Dendritic cell treated with granulocyte-macrophage colony-stimulating factor and Interleukin-4, amounts not matched to agents 40 ng/mL and 50 ng/mL, for 4 days (primary cell): ENCODE measurements around the gene CD9.

Source experiments
- H3K27ac Mint-ChIP-seq: one replicate; pipeline ENCODE4 v1.8.0; 2022; ENCODE audit warnings: mild to moderate bottlenecking, mixed read lengths
- H3K27me3 Mint-ChIP-seq: one replicate; pipeline ENCODE4 v1.8.0; 2022; ENCODE audit warnings: mild to moderate bottlenecking, mixed read lengths
- H3K36me3 Mint-ChIP-seq: one replicate; pipeline ENCODE4 v1.8.0; 2022; ENCODE audit warnings: low read depth, mixed read lengths
- H3K4me1 Mint-ChIP-seq: one replicate; pipeline ENCODE4 v1.8.0; 2022; ENCODE audit warnings: low read depth, mixed read lengths
- H3K4me3 Mint-ChIP-seq: one replicate; pipeline ENCODE4 v1.8.0; 2022; ENCODE audit warnings: mild to moderate bottlenecking, moderate library complexity, mixed read lengths
- H3K9me3 Mint-ChIP-seq: one replicate; pipeline ENCODE4 v1.8.0; 2022; ENCODE audit warnings: mixed read lengths
- intact Hi-C: fragments of 100-400 bp; cut with micrococcal nuclease; formaldehyde crosslinking; loops from one replicate; pipeline ENCODE4 v1.15.0; 2022

The CD9 gene

DNA sequence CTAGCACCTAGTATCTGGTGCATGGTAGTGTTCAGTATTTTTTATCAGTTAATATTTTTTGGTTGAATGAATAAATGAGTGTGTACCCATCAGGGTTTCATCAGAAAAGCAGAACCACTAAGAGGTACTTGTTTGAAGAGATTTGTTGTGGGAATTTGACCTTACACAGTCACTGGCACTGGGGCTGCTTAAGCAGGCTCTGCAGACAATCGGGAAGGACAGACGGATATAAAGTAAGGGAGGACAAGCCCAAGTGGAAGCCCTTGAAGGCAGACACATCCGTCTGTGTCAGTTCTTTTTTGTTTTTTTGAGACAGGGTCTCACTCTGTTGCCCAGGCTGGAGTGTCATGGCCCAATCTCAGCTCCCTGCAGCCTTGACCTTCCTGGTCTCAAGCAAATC lies 38.7 kb downstream of the CD9 start:
- intact Hi-C loops, result no loop called here
- Mint-ChIP-seq H3K4me3 (no peak overlapping the region), H3K27ac (no peak overlapping the region), H3K36me3 (peaks cover 59% of the 10 kb centered on the region), H3K9me3 (no peaks in the 10 kb centered on the region), H3K4me1 (peaks cover 4% of the 10 kb centered on the region), H3K27me3 (peaks cover 7% of the 10 kb centered on the region)

DNA sequence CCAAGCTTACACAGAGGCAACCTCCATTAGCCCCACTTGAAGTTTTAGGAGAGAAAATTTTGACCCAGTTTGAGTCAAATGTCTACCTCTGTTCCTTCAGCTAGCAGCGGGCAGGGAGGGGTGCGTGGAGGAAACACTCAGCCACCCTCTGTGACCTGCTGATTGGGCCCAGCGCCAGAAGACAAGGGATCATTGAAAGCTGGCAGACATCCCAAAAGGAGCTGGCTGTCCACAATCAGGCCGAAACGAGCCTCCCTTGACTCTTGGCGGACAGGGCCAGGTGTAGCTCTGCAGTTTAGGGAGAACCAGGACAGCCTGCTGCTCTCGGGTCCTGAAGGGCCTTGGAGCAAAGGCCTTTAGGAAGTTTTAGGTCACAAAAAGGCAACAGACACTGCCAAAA lies 41.3 kb downstream of the CD9 start:
- H3K4me1 Mint-ChIP-seq, result no peaks in the 10 kb centered on the region
- H3K27ac Mint-ChIP-seq, result no peak overlapping the region
- peaks cover 6% of the 10 kb centered on the region for H3K27me3 Mint-ChIP-seq

DNA sequence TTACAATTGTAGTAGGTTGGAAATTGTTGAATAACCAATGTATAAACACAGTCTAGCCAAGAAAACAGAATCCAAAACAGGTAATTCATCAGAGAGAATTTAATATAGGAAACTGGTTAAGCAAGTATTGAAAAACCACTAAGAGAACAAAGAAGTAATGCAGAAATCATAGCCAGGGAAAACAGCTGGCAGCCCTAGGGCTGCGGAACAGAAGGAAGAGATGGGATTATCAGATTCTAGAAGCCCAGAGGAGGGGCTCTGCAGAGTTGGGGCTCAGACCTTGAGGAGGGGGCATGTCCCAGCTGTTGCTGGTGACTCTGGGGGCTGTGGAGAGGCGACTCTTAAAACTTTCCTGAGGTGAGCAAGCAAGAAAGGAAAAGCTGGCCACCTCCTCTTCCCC lies 49.4 kb downstream of the CD9 start:
- Mint-ChIP-seq H3K36me3 (no peaks in the 10 kb centered on the region), H3K9me3 (no peaks in the 10 kb centered on the region), H3K4me3 (no peak overlapping the region), H3K27ac (no peak overlapping the region), H3K27me3 (peaks cover 27% of the 10 kb centered on the region), H3K4me1 (no peaks in the 10 kb centered on the region)
- intact Hi-C loops, result no loop called here

More for the DNA sequence above, 41.3 kb downstream of the CD9 start:
- Mint-ChIP-seq H3K36me3 (peaks cover 33% of the 10 kb centered on the region), H3K9me3 (no peaks in the 10 kb centered on the region), H3K4me3 (no peak overlapping the region)
- intact Hi-C loops, result no loop called here

DNA sequence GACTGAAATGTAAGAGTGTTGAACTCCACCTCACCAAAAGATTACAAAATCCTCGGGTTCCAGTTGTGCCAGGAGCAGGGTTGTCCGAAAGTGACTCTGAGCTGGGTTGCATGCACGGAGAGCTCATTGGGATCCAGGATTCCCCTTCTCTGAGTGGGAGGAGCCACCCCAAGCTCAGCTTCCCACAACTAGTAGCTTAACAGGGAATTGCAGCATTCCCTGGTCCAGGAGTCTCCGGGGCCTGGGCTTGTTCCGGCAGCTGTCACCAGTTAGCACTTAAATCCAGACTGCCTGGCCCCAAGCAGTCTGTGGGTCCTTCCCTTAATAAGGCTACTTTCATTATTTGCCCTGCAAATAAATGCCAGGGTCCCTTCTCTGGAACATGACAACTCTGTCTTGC lies 50.1 kb downstream of the CD9 start:
- intact Hi-C loops, result no loop called here
- Mint-ChIP-seq H3K9me3 (no peaks in the 10 kb centered on the region), H3K4me3 (no peak overlapping the region), H3K27me3 (peaks cover 28% of the 10 kb centered on the region), H3K36me3 (no peaks in the 10 kb centered on the region), H3K4me1 (no peaks in the 10 kb centered on the region), H3K27ac (no peak overlapping the region)

DNA sequence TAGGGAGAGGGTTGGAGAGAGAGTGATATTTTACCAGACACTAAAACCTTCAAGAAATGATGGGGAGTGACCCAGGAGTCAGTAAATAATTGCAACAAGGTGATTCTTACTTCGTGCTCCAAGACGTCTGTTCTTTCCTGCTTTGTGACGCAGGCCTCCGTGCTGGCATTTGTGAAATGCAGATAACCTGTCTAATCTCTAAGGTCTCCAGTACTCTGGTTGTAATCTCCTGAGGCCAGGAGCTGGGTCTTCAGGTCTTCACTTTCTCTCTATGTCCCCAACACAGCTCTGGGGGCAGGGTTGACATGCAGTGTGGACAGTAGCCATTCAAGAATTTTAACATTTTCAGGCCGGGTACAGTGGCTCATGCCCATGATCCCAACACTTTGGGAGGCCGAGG lies 53.1 kb downstream of the CD9 start:
- peaks cover 6% of the 10 kb centered on the region for H3K4me1 Mint-ChIP-seq
- no peaks in the 10 kb centered on the region for H3K9me3 Mint-ChIP-seq
- no peaks in the 10 kb centered on the region for H3K36me3 Mint-ChIP-seq
- intact Hi-C loops, result no loop called here
- H3K27me3 Mint-ChIP-seq, result peaks cover 32% of the 10 kb centered on the region
- no peak overlapping the region for H3K4me3 Mint-ChIP-seq
- H3K27ac Mint-ChIP-seq, result no peak overlapping the region

DNA sequence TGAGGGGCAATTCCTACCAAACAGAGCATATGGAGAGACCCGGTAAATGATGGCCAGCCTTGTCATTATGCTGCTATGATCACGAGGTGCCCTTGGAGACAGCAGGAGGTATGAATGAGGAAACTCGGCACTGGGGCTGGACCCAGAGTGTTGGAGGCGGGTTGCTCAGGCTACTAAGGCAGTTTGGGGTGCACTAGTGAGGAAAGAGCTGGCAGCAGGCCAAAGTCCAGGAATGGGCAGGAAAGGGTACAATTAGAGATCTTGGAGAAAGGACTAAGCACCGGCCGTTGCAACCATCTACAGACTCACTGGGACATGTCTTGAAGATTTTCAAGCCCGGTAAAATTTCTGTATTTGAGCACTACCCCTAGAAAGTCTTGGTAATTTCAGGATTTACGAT lies 54.3 kb downstream of the CD9 start:
- intact Hi-C loops, result no loop called here
- H3K27me3 Mint-ChIP-seq, result peaks cover 30% of the 10 kb centered on the region
- H3K4me1 Mint-ChIP-seq, result peaks cover 6% of the 10 kb centered on the region
- no peaks in the 10 kb centered on the region for H3K9me3 Mint-ChIP-seq
- H3K36me3 Mint-ChIP-seq, result no peaks in the 10 kb centered on the region
- no peak overlapping the region for H3K27ac Mint-ChIP-seq
- H3K4me3 Mint-ChIP-seq, result no peak overlapping the region

DNA sequence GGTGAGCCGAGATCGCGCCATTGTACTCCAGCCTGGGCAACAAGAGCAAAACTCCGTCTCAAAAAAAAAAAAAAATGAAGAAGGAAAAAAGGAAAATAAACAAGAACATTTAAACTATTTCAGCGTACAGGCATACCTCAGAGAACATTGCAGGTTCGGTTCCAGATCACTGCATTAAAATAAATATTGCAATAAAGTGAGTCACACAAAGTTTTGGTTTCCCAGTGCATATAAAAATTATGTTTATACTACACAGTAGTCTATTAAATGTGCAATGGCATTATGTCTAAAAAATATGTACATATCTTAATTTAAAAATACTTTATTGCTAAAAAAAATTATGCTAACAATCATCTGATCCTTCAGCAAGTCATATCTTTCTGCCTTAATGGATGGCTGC lies 56.8 kb downstream of the CD9 start:
- H3K36me3 Mint-ChIP-seq, result no peaks in the 10 kb centered on the region
- intact Hi-C loops, result no loop called here
- H3K27me3 Mint-ChIP-seq, result peaks cover 17% of the 10 kb centered on the region
- H3K9me3 Mint-ChIP-seq, result no peaks in the 10 kb centered on the region
- H3K4me3 Mint-ChIP-seq, result no peak overlapping the region
- peaks cover 6% of the 10 kb centered on the region for H3K4me1 Mint-ChIP-seq
- H3K27ac Mint-ChIP-seq, result no peak overlapping the region

DNA sequence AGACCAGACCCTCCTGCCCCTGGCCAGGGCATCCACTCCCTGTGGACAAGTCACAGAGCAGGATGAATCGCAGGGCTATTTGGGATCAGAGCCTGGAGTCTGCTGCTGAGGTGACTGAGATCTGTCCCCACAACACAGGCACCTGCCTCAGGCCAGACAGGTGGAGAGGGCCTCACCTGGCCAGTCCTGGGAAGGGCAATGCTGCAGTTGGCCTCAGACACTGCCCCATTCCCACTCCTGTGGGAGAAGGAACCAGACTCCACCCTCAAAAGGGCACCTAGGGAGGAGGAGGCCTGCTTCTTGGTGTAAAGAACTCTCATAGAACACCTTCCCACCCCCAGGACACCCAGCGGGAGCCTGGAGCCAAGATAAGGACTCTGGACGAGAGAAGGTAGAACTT lies 62.0 kb downstream of the CD9 start:
- Mint-ChIP-seq H3K36me3 (no peaks in the 10 kb centered on the region), H3K9me3 (no peaks in the 10 kb centered on the region), H3K4me3 (no peak overlapping the region), H3K27me3 (peaks cover 17% of the 10 kb centered on the region), H3K27ac (no peak overlapping the region), H3K4me1 (no peaks in the 10 kb centered on the region)
- intact Hi-C loops, result no loop called here

DNA sequence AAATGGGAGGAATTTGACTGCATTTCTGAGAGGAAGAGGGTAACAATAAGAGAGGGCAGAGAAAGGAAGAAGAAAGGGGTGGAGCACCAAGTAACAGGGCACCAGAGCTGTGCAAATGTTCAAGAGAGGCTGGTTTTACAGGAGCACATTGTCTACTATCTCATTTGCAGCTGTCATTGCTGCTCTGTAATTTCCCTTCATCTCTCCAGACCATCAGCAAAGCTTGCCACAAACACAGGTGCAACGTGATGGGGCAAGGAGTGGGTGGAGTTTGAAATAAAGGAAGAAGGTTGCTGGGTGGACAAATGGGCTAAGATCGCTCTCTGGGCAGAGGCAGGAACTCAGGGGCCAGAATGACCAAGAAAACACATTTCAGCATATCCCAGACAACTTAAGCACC lies 62.4 kb downstream of the CD9 start:
- Mint-ChIP-seq H3K4me3 (no peak overlapping the region), H3K9me3 (no peaks in the 10 kb centered on the region), H3K36me3 (no peaks in the 10 kb centered on the region), H3K27me3 (peaks cover 17% of the 10 kb centered on the region), H3K27ac (no peak overlapping the region), H3K4me1 (no peaks in the 10 kb centered on the region)
- intact Hi-C loops, result no loop called here

DNA sequence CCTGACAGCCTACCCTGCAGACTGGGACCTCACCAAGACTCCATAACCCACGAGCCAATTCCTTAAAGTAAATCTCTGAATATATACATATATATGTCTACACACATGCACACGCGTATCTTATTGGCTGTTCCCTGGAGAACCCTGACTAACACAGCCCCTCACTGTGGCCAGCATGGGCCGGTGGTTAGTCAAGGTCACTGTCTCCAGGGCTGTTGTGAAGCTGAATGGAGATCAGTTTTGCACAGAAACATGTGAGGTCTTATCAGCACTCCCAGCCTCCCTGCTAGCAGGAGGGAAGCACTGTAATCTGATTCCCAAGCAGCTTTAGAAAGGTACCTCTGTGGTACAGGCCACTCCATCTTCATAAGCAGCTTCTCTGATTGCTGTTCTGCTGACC lies 63.7 kb downstream of the CD9 start:
- Mint-ChIP-seq H3K36me3 (no peaks in the 10 kb centered on the region), H3K4me3 (no peak overlapping the region), H3K27ac (no peak overlapping the region), H3K9me3 (no peaks in the 10 kb centered on the region), H3K27me3 (peaks cover 15% of the 10 kb centered on the region), H3K4me1 (no peaks in the 10 kb centered on the region)
- intact Hi-C loops, result no loop called here

DNA sequence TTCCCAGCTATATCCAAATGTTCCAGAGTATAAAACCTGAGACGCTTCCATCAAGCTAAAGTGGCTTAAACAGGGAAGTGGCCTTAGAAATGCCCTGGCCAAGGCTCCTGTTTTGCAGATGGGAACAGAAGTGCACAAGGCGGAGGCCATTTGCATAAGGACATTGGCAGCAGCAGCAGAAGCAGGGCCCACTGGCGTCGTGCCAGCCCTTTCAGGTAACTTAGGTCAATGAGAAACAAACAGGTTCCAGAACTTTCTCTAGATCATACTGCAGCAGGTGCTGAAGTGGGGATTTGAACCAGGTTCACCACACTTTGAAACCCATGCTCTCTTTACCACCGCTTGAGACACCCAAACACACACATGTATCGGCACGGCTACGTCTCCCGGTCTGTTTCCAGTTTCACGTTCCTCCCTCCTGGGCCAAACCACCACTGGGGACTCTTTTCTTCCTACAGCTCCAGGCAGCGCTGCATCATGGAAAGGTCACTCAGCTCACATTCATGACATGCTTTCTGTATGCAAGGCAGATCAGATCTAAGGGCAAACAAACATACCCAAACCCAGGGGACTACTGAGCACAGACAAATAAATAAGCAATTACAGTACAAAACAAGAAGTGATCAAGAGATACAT lies 64.3 kb downstream of the CD9 start:
- H3K27ac Mint-ChIP-seq, result no peak overlapping the region
- H3K27me3 Mint-ChIP-seq, result peaks cover 14% of the 10 kb centered on the region
- intact Hi-C loops, result no loop called here
- H3K4me3 Mint-ChIP-seq, result no peak overlapping the region
- no peaks in the 10 kb centered on the region for H3K9me3 Mint-ChIP-seq
- H3K4me1 Mint-ChIP-seq, result no peaks in the 10 kb centered on the region
- no peaks in the 10 kb centered on the region for H3K36me3 Mint-ChIP-seq

DNA sequence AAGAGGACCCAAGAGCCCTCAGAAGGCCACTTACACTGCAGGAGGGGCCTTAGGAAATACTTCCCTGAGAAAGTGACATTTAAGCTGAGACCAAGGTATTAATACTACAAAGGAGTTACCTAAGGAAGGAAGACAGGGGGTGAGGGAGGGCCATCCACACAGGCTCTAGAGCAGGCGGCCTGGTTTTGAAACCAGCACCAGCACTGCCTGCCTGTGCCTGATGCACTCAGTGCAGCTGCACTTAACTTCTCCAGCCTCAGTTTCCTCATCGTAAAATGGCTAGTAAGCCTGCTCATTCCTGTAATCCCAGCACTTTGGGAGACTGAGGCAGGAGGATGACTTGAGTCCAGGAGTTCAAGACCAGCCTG lies 64.8 kb downstream of the CD9 start:
- Mint-ChIP-seq H3K9me3 (no peaks in the 10 kb centered on the region), H3K27ac (no peak overlapping the region)
- intact Hi-C loops, result no loop called here

DNA sequence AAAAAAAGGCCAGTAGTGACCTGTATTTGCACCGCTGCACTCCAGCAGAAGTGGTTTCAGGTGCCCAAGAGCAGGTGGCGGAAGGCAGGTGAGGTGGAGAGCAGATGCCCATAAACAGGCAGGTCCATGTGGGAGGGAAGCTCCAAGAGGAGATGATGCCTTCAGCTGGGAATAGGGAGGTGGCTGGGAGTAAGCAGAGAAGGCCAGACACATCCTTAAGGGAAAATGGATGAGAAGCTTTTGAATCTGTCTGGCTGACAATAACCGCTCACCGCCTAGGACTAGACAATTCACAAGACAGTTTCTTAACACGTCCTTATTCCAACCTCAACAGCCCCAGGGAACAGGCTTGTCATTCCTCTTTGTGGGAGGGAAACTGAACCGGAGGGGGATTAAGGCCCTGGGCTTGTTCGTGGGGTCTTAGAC lies 66.4 kb downstream of the CD9 start:
- no peaks in the 10 kb centered on the region for H3K9me3 Mint-ChIP-seq
- H3K27ac Mint-ChIP-seq, result no peak overlapping the region
- no peak overlapping the region for H3K4me3 Mint-ChIP-seq
- H3K36me3 Mint-ChIP-seq, result no peaks in the 10 kb centered on the region
- H3K4me1 Mint-ChIP-seq, result no peaks in the 10 kb centered on the region
- peaks cover 15% of the 10 kb centered on the region for H3K27me3 Mint-ChIP-seq
- intact Hi-C loops, result no loop called here

More for the DNA sequence above, 64.8 kb downstream of the CD9 start:
- H3K36me3 Mint-ChIP-seq, result no peaks in the 10 kb centered on the region
- H3K4me1 Mint-ChIP-seq, result no peaks in the 10 kb centered on the region
- H3K27me3 Mint-ChIP-seq, result peaks cover 14% of the 10 kb centered on the region
- H3K4me3 Mint-ChIP-seq, result no peak overlapping the region

DNA sequence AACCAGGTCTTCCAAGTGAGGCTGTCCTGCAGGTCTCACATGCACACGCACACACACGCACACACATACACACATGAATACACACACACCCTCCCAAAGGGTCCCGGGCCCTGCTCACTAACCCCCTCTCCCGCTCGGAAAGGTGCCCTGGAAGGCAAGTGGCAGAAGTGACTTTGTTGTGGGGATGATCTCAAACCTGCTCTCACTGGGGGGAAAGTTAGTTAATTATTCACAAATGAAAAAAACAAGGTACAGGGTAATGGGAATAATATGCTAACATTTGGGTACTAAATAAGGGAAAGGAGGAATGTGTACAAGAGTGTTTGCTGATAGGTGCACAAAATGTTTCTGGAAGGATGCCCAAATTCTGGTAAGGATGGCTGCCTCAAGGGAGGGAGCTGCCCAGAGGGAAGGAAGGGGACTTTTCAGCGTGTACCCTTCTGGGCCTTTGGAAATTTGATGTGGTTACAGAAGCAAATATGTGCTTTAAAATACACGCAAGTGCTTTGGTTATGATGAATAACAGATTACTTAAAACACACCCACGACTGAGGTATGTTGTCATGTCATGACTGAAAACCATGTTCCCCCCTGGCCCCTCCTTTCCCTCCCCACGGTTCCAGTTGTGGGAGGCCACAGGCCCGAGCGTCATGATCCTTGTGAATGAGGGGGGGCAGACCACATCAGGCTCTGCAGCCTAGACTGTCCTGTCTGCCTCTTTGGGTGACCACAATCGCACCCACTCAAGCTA lies 66.9 kb downstream of the CD9 start:
- H3K27ac Mint-ChIP-seq, result no peak overlapping the region
- H3K4me1 Mint-ChIP-seq, result no peaks in the 10 kb centered on the region
- H3K9me3 Mint-ChIP-seq, result no peaks in the 10 kb centered on the region
- peaks cover 15% of the 10 kb centered on the region for H3K27me3 Mint-ChIP-seq
- no peaks in the 10 kb centered on the region for H3K36me3 Mint-ChIP-seq
- no peak overlapping the region for H3K4me3 Mint-ChIP-seq
- intact Hi-C loops, result no loop called here
